ENCODE measurements around the gene SYNJ2. TPM values are rescaled to one million over a fixed set of nuclear protein-coding genes. Genes with fewer than 3 reads are reported as not detected.
A peak's percentile ranks its signal among the peaks of the same experiment; 100 is the strongest.

SYNJ2 gene
- total RNA-seq, 2 donors from 2014 or later, result 30.6 to 48.5 TPM

- Histone ChIP-seq H3K27me3 (replicated peaks; ENCODE audit: insufficient read depth) (no peaks in the 10 kb centered on the region), H3K27ac (peak overlapping the region; percentile 50 to 54), H3K4me1 (ENCODE audit: control insufficient read depth in 1 of 2, low read depth in 2 of 2) (peaks cover 26 to 56% of the 10 kb centered on the region in 2 donors), H3K36me3 (no peaks in the 10 kb centered on the region), H3K4me3 (no peak overlapping the region), H3K9me3 (no peaks in the 10 kb centered on the region)
- DNase-seq (ENCODE audit: low spot score), result no peak
- no peak for ATAC-seq (ENCODE audit: insufficient number of reproducible peaks, low FRiP score, low read depth)
- TF ChIP-seq CTCF (IDR thresholded peaks at IDR 0.05), result no peak
Observed at GRCh38 chr6:157999168-158000051, 17.7 kb downstream of the SYNJ2 start.

- DNase-seq (ENCODE audit: low spot score) (no peak), ATAC-seq (ENCODE audit: insufficient number of reproducible peaks, low FRiP score, low read depth) (no peak)
- Histone ChIP-seq H3K27ac (peak overlapping the region; percentile 54 to 93), H3K27me3 (replicated peaks; ENCODE audit: insufficient read depth) (no peaks in the 10 kb centered on the region), H3K4me1 (ENCODE audit: control insufficient read depth in 1 of 2, low read depth in 2 of 2) (peaks cover 28 to 63% of the 10 kb centered on the region in 2 donors), H3K9me3 (no peaks in the 10 kb centered on the region), H3K4me3 (no peak overlapping the region), H3K36me3 (no peaks in the 10 kb centered on the region)
- TF ChIP-seq CTCF (IDR thresholded peaks at IDR 0.05), result no peak
Observed at GRCh38 chr6:158000530-158001307, 19.1 kb downstream of the SYNJ2 start.

GRCh38 chr6:158002249-158002950, 20.7 kb downstream of the SYNJ2 start:
- Histone ChIP-seq H3K36me3 (no peaks in the 10 kb centered on the region), H3K4me1 (ENCODE audit: control insufficient read depth in 1 of 2, low read depth in 2 of 2) (peaks cover 28 to 74% of the 10 kb centered on the region in 2 donors), H3K27ac (peak overlapping the region; percentile 86 to 93), H3K4me3 (no peak overlapping the region), H3K27me3 (replicated peaks; ENCODE audit: insufficient read depth) (no peaks in the 10 kb centered on the region), H3K9me3 (no peaks in the 10 kb centered on the region)
- DNase-seq (ENCODE audit: low spot score), result no peak
- TF ChIP-seq CTCF (IDR thresholded peaks at IDR 0.05), result no peak
- no peak for ATAC-seq (ENCODE audit: insufficient number of reproducible peaks, low FRiP score, low read depth)

- H3K36me3 ChIP-seq, result no peaks in the 10 kb centered on the region
- peak; percentile 12 for TF ChIP-seq CTCF (IDR thresholded peaks at IDR 0.05)
- H3K27me3 ChIP-seq (replicated peaks; ENCODE audit: insufficient read depth), result no peaks in the 10 kb centered on the region
- peak overlapping the region; percentile 86 to 93 for H3K27ac ChIP-seq
- peak; percentile 79 for ATAC-seq (ENCODE audit: insufficient number of reproducible peaks, low FRiP score, low read depth)
- peaks cover 28 to 79% of the 10 kb centered on the region in 2 donors for H3K4me1 ChIP-seq (ENCODE audit: control insufficient read depth in 1 of 2, low read depth in 2 of 2)
- H3K4me3 ChIP-seq, result peak overlapping the region; percentile 36
- DNase-seq (ENCODE audit: low spot score), result no peak
- H3K9me3 ChIP-seq, result no peaks in the 10 kb centered on the region
Observed at GRCh38 chr6:158002951-158003853, 21.5 kb downstream of the SYNJ2 start.
